Activated T-cell treated with anti-CD3 and anti-CD28 coated beads for 1 hour (primary cell): ENCODE results near the gene GATA3.

Experiments
- DNase-seq: peaks from one replicate; pipeline ENCODE4 v3.0.0-alpha.2; 2020; ENCODE audit warnings: low read depth

GATA3 gene

DNA sequence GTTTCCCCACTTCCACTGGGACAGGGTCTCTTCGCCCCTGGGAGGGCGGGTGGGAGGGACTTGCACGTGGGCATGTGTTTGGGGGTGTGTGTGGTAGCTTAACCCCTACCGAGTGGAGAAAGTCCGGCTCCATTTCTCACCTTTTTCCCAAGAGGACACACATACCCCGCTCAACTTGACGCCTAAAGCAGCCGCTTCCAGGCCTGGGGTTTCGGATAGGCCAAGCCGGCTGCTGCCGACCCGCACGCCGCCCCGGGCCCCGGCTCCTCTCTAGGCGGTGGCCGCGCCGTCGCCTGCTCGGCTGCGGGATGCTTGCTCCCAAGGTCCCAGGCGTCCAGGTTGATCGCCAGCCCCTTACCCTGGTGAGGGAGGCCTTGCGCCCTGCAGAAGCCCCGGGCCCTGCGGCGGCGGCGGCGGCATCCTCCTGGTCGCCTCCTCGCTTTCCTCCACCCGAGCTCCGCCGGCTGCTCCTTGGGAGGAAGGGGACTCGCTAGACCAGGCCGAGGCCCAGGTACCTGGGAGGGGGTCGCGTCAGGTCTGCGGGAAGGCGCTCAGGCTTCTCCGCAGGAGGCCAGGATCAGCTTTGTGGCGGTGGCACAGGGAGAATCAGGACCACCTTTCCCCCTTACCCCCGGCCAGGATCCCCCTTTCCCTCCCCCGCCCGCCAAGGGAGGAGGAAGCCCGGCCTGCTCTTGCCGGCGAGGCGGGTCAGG is 3.2 kb upstream of the GATA3 start:
- DNase-seq = no peak

DNA sequence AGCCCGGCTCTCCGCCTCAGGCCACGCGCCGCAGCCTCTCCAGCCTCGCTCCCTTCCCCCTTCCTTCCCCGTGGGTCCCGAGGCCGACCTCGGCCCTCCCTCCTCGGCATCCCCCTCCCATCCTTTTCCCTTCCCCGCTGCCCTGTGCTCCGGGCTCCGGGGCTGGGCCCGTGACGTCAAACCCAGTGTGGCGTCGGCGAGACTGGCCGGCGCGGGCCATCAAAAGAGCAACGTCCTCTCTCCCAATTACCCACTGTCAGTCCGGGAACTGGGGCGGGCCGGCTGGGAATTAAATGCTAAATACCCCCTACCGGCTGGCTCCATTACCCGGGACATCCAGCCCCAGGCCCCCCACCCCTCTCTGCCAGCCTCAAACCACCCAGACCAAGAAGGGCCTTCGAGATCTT is 2.6 kb upstream of the GATA3 start:
- DNase-seq = no peak

DNA sequence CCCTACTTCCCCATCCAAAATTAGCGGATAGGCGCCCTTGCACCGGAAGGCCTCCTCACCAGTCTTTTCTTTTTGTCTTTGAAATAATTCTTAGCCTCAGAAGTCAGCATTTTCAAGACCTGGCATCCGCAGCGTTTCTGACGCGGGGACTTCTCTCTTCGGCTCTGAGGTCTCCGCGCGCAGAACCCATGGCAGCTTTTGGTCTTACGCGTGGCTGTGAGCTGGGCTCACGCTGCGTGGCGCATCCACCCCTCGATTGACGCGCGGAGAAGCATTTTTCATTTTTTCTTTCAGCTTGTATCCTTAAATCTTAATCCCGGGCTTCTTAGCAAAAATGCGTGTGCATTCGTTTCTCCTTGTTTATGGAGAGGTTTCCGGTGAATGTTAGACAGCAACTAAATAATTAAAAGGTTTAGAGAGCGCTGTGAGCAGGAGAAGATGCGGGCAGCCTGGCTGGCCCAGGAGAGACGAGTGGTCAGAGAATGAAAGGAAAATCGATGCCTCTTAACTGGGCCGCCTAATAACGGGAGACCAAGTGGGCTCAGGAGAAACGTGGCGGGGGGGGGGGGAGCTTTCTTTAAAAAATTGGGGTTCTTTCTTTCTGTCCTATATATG is 2.0 kb upstream of the GATA3 start:
- DNase-seq = no peak

DNA sequence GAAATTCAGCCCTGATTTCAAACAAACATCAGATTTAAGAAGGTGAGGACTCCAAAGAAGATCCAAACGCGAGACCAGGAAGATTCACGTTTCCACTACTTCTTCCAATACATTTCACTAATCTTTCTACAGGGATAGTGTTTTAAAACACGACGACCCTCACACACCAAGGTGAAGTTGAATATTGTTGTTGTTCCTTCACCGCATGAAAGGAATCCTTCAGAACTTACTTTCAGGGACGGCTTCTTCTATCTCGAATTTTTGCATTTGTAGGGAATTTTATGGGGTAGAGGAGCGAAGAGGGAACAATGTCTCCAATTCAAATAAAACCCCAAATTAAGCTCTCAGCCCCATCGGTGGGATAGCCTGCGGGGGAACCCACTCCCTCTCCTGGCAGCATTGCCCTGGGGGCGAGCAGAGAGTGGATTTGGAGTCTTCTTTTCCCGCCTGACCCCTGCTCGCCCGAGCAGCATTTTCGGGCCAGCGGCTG is 1.5 kb upstream of the GATA3 start:
- no peak for DNase-seq

DNA sequence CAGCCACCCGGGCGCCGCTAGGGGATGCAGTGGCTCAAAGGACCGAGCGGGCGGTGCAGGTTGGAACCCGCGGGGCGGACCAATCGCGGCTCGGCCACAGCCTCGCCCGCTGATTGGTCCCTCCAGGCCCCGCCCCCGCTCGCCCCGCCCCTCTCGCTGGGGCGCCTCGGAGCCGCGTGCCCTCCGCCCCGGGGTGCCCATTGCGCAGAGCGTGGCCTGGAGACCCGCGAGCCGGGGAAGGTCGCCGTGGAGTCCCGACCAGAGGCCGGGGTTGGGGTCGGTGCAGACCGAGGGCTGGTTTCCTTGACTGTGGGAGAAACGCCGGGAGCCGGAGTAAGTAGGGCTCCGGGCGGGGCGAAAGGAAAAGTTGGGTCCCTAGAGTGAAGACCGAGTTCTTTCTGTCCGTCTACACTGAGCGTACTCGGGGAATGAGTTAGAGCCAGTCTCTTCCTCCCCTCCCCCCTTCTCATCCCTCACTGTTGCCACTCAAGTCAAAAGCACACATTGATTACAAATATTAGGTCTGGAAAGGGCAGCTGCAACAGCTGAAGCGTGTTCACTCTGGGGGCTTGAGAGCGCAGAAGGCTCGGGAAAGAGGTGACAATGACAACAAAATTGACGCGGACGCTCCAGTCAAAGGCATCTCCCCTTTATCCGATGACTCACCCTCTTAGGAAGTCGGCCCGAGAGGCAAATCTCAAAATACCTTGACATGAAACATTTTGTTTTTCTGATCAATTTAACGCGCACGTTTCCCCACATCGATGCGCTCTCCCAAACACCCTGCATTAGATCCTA is 843 bp upstream of the GATA3 start:
- peak; percentile 97 for DNase-seq

DNA sequence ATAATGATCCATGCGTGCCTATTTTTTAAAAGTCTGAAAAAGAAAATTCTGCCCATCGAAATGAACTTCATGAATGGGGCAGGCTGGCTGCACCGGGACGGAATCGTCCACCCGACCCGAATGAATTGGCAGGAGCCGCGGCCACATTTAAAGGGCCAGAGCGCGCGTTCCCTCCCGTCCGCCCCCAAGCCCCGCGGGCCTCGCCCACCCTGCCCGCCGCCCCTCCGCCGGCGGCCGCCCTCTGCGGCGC is 319 bp upstream of the GATA3 start:
- no peak for DNase-seq

DNA sequence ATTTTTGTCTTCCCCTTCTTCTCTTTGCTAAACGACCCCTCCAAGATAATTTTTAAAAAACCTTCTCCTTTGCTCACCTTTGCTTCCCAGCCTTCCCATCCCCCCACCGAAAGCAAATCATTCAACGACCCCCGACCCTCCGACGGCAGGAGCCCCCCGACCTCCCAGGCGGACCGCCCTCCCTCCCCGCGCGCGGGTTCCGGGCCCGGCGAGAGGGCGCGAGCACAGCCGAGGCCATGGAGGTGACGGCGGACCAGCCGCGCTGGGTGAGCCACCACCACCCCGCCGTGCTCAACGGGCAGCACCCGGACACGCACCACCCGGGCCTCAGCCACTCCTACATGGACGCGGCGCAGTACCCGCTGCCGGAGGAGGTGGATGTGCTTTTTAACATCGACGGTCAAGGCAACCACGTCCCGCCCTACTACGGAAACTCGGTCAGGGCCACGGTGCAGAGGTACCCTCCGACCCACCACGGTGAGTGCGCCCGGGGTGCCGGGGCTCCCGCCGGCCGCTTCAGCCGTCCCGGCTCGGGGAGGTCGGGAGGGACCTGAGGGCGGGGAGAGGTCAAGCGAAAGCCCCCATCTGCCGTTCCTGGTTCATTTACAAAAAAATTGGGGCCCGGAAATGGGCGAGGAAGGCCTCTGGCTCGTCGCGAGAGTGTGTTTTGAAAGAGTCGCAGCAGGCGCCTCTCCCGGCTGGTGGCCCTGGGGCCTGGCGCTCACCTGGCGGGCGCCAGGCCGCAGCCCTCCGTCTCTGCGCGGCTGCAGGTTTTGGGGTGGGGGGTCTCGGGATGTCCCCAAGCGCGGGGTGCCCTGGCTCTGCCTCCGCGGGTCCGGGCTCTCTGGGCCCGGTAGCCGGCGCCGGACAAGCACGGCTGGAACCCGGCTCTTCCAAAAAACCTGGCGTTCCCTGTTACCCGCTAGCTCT is 1.2 kb downstream of the GATA3 start:
- DNase-seq = no peak

DNA sequence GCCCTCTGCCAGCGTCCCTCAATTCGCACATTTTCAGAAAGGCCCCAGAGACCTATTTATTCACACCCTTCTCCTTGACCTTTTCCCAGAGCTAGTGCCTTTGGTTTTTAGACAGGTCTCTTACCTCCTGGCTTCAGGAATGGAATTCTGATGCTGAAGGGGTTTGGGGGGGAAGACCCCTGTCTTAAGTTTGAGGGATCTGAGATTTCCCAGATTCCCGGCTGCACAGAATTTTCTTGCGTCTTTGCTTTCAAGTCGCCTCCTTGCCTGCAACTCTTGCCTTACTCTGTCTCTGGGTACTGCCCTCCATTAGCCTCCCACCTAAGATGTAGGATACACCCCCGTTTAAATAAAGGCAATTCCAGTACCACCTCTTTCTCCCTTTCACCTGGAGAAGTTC is 1.9 kb downstream of the GATA3 start:
- no peak for DNase-seq

DNA sequence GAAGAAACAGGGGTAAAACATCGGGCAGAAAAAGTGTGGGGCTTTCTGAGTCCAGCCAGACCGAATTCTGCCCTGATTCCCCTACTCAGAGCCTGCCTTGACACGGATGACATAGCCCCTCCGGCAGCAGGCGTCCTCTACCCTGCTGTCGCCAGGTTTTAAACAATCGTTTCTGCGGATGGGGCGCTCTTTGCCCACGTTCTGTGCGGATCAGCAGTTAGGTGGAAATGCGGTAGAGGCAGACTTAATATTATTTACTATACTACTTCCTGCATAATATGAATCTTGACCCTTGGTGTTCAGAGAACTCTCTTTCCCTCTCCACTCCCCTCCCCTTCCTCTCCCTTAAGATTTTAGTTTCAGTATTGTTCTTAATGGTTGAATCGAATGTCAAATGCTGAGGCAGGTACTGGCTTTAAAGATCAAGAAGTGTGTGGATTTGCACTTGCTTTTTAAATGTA is 2.4 kb downstream of the GATA3 start:
- DNase-seq = no peak

DNA sequence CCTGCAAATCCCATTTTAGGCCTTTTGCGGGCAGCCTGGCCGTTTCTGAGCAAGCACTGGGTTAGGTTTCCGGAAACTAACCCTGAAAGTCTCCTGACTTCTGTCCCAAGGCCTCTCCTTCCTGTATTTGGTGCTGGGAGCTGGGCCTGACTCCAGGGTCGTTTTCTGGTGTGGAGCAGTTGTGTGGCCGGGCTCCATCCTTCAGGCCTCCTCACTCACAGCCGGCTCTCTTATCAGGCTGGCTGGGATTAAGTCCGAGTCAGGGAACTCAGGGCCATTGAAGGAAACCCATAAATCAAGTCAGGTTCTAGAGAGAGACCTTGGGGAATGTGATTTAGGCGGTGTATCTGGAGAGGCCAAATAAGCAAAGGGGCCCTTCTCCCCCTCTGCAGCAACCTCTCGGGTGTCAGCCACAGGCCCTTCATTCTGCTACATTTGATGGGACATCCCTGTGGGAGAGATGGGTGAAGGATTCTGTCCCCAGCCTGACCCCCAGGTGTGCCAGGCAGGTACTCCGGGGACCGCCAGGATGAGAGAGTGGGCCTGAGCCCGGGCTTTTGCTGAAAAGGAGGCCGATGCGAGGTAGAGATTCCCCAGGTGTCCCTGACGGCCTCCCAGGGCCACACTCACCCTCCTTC is 3.3 kb downstream of the GATA3 start:
- DNase-seq = no peak

DNA sequence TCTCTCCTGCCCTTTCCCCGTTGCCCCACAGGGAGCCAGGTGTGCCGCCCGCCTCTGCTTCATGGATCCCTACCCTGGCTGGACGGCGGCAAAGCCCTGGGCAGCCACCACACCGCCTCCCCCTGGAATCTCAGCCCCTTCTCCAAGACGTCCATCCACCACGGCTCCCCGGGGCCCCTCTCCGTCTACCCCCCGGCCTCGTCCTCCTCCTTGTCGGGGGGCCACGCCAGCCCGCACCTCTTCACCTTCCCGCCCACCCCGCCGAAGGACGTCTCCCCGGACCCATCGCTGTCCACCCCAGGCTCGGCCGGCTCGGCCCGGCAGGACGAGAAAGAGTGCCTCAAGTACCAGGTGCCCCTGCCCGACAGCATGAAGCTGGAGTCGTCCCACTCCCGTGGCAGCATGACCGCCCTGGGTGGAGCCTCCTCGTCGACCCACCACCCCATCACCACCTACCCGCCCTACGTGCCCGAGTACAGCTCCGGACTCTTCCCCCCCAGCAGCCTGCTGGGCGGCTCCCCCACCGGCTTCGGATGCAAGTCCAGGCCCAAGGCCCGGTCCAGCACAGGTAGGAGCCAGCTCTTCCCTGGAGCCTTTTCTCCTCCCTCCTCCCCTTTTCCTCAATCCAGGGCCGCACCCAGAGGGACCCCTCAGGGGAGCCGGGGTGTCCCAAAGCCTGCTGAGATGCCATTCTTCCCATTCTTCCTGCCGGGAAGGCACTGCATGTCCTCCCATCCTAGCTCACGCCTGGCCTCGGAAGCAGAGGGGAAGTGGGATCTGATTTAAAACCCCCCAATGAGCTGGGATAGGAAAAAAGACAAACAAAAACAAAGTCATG is 4.0 kb downstream of the GATA3 start:
- no peak for DNase-seq

DNA sequence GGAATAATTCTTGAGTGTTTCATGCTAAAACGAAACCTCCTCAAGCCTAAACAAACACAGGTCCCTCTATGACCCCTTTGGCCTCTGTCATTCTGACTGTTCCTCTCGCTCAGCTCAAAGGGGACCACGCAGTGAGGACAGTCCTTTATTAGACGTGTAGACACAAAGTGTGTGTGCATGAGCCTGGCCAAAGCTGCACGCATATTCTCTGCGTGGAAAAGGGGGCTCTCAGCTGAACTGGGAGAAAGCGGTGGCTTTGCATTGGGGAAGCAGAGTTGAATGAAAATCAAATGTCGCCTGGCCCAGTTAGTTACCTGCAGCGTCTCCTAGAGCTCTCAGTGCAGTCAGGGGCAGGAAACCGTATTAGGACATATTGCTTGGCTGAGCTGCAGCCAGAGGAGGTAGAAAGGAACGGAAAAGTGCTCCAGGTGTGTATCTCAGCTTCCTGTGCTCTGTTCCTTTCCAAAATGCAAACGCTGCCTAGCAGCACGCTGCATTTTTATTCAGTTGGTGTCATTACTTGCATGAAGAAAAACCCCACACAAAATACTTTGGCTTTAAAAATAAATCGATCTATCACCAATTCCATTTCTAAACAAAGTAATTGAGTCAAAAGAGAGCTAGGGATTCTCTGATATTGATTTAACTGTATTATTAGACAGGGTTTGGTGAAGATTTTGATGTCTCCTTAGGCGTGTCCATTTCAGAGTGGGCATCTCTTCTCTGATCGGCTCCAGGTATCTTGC is 4.9 kb downstream of the GATA3 start:
- DNase-seq = no peak

DNA sequence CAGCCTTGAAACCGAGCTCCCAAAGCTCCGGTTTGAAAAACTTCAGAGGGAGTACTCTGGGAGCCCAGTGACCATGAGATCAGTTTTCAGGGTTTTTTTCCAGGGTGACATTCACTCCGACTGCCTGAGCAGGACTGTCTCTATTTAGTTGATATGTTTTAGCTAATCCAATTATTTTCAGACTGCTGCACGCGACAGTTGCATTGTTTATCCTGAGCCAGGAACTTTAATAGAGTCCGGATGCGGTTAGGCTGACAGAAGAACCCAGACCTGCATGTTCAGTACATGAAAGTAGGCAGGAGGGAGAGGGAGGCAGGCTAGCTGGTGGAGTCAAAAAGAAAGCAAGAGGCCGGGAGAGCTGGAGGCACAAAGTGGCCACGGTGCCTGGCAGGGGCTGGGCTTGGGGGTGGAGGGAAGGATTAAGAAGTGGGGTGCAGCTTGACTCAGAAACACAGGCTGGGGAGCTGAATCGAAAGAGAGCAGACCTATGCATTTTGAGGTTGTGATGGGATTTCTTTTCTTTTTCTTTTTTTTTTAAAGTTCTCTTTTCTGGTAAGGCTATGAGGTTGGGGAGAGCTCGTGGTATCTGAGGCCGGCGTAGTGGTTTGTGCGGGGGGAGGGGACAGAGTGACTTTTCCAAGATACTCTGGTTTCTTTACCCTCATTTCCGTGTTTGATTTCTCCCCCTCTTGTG is 5.7 kb downstream of the GATA3 start:
- no peak for DNase-seq

DNA sequence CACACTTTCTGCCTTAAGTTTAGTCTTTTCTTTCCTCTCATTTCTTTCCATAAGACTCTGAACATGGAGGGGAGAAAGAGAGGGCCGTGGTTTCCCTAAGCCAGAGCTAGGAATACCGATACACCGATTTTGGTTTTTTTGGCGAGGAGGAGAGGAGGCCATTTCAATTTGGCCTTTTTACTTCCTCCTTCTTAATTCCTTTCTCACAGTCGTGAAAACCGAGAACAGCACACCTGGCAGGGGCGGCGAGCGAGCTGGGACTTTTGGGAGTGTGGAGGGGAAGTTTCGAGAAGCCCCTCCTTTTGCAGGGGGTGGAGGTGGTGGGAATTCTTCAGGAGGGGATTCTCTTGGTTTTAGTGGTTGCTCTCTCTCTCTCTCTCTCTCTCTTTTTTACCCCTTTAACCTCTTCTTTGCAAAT is 6.2 kb downstream of the GATA3 start:
- no peak for DNase-seq

DNA sequence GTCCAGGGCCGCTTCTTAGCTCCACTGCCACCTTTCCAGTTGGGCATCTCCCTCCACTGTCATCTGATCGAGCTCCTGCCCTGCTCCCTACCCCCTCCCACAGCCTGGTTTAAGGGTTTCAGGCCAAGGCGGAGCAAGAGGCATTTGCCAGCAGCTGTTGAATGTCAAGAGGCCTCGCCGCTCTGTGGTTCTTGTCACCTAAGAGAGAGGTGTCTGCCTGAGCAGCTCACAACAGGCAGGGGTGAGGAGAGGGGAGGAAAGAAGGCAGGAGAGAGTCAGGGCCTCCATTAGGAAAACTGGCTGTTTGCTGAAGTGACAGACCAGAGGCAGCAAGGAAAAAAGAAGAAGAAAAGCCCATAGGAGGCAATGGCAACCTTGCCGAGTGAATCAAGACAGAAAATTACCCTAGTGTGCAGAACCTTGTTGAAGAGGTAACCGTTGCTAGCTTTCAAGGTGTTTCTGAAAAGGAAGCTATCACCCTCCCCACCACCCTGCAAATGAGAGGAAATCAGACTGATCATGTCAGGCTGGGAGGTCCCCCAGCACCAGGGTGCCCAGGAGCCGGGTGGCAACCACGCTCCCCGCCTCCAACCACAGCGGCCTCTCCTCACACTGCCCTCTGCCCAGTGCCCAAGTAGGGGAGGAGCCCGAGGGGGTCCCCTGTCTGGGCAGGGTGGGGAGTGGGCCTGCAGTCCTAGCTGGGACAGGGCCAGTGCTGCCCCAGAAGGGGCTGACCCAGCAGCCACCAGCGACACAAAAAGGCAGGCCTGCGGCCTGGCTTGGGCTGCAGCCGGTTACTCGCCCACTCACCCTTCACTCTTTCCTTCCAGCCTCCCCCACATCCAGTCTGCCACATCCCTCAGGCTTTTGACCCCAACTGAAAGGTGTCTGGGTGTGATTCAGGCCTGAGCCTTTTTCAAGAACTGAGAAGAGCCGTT is 7.1 kb downstream of the GATA3 start:
- DNase-seq = no peak

DNA sequence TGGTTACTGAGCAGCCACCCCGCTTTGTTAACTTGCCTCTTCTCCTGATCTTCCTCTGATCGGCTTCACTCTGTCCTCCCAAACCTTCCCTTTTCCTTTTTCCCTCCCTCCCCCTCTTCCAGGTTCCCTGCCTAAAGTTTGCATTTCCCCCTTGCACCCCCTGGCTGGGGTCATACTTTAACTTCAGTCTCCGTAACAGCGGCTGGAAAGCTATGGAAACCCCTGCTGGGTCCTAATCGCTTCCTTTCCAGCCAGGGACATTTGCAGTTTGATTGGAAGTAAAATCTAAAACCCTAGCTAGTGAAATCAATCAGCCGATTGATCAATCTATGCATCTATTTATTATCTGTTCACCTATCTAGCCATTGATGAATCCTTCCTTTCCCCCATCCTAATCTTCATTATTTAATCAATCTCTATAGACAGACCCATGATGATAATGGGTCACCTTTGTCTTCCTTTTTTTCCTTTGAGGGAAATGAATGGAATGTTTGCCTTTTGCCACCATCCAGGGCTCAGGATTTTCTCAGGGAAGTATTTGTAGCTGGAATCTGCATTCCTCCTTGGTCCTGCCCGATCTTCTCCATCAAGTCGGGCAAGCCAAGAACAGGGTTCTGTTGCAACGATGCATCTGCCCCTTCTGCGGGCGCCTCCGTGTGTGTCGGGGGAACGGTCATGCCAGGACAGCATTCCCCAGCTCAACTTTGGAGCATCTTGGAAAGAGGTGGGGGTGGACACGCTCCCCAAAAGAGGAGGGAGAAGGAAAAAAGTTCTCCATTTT is 8.8 kb downstream of the GATA3 start:
- no peak for DNase-seq

DNA sequence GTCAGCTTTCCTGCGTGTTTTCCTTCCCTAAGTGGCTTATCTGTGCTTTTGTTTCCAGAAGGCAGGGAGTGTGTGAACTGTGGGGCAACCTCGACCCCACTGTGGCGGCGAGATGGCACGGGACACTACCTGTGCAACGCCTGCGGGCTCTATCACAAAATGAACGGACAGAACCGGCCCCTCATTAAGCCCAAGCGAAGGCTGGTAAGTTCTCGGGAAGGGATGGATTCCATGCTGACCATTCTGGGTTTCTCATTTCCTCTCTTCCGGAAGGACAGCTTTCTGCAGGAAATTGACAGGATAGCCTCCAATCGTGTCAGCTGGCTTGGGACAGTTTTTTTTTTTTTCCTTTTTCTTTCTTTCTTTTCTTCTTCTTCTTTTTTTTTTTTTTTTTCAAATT is 9.4 kb downstream of the GATA3 start:
- DNase-seq = no peak
